Raji (cell line): Measurements from ENCODE around the gene PODNL1.

Source experiments
- POLR2A ChIP-seq: IDR thresholded peaks from 2 replicates; pipeline ENCODE4 v1.6.1; 2011; ENCODE audit warnings: low read depth, low read length, control low read depth; ENCODE audit not compliant: insufficient read depth

PODNL1 gene

DNA sequence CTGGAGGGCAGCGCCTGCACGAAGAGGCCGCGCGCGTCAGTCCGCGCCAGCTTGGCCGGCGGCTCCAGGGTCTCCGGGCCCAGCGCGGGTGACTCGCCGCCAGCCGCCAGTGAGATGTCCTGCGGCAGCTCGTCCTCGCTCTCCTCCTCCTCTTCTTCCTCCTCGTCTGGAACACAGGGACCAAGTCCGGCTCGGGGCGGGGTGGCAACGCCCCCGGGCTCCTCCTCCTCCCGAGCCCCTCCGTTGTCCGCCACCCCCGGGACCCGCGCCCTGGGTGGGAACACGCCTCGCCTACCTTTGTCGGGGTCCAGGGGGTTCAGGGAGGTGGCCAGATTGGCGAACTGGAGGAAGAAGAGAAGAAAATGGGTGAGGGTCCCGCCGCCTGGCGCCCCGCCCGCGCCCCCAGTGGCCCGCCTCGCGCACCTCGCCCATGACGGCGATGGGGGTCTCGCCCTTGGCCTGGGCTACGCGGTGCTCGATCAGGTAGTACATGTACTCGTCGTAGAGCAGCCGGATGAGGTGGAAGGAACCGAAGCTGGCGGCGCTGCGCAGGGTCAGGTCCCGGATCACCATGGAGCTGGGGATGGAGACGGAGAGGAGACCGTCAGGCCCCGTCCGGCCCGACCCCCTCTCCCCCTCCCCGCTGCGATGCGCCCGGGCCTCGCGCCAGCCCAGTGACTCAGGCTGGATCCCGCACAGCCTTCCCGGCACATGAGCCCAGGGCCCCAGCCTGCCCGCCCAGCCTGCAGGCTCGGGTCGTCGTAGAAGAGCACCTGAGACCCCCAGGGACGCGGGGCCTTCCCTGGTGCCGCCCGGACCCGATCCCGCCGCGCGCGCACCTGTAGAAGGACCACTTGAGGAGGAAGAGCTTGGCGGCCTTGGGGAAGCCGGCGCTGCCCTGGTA lies 24.7 kb upstream of the PODNL1 start:
- no peak for TF ChIP-seq POLR2A

DNA sequence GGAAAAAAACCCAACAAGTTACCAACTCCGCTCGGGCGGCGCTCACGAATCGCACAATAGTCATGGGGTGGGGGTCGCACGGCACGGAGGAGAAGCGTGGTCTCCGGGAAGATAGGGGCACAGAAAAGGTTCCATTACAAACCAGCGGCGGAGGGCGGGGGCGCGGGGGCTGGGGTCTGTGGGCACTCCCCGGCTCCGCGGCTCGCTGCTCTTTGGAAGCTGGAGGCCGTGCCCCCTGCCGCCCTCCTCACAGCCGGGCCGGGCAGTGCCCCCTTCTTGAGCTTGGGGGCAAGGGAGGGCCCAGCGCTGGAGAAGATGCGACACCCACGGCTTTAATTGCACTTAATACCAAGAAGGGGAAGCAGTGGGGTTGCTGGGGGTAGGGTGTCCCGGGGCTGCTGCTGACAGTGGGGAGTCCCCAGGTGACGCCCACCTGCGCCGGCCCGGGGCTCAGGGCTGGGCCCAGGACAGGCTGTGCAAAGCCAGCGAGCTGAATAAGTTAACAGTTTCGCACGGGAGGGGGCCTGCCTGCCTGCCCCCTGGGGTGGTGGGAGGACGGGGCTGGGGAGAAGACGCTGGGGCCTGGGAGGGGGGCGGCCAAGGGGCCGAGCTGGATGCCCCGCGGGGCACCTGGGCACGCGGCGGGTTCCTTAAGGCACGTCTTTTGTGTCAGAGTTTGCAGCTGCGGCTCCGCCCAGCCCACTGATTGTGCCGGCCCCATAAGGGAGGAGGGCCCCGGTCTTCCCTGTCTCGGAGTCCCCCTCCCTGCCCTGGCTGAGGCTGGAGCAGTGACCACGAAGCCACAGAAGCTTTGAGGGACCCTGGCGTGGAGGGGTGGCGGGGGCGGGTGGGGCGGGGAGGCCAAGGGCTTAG lies 23.8 kb upstream of the PODNL1 start:
- no peak for TF ChIP-seq POLR2A

DNA sequence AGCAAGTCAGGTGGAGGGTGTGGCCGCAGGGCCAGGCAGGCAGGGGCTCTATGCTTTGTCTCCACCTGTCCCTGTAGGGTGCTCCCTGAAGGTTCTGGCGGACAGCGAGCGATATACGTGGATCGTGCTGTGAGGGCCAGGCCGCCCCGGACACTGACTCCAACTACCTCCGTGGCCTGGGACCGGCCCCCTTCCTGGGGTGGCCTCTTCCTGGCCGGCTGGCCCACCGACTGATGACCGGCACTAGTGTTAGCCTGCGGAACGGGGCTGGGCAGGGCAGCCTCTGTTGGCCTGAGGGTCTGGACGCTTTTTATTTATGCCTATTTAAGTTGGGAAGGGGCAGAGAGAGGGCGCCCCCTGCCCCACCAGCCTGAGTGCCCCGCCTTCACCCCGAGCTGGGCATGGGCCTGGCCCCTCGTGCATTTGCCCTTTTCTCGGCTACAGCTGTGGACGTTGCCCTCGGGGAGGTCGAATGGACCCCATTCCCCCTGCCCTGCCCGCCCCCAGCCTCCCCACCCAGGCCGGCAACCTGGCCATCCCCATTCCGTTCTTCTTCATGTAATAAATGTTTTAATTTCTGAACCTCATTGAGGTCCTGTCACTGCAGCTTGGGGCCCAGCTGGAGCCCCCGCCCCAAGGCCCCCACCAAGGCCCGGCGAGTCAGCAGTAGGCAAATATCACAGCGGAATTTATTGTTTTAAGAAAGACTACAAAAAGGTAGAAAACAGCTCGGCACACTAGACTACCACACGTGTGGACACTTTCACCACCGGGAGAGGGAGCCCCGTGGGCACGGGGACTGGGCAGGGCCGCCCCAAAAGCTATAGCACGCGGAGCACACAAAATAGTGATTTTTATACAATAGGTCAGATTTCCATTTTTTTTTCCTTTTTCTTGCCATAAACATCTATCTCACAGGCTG lies 22.9 kb upstream of the PODNL1 start:
- TF ChIP-seq POLR2A: no peak

- no peak for TF ChIP-seq POLR2A
Observed at GRCh38 chr19:13959962-13960862, 22.0 kb upstream of the PODNL1 start.

DNA sequence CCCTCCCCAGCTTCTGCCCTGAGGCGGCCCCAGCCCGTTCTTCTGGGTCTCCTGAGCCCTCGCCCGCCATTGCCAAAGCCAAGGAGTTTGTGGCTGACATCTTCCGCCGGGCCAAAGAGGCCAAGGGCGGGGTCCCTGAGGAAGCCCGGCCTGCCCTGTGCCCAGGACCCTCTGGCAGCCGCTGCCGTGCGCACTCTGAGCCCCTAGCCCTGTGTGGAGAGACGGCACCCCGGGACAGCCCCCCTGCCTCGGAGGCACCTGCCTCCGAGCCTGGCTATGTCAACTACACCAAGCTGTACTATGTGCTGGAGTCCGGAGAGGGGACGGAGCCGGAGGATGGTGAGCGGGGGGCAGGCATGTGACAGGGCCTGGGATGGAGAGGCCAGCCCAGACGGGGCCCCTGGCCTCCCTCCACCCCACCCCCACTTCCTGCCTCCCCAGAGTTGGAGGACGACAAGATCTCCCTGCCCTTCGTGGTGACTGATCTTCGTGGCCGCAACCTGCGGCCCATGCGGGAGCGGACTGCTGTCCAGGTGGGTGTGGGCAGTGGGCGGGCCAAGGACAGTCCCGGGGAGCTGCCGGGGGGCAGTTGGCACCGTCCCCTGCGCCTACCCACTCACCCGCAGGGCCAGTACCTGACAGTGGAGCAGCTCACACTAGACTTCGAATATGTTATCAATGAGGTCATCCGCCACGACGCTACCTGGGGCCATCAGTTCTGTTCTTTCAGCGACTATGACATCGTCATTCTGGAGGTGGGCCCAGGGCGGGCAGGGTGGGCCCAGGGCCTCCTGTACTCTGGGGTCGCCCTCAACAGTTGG lies 21.1 kb upstream of the PODNL1 start:
- TF ChIP-seq POLR2A: no peak

- no peak for TF ChIP-seq POLR2A
Observed at GRCh38 chr19:13958043-13958442, 19.8 kb upstream of the PODNL1 start.

- no peak for TF ChIP-seq POLR2A
Observed at GRCh38 chr19:13957051-13957450, 18.8 kb upstream of the PODNL1 start.

DNA sequence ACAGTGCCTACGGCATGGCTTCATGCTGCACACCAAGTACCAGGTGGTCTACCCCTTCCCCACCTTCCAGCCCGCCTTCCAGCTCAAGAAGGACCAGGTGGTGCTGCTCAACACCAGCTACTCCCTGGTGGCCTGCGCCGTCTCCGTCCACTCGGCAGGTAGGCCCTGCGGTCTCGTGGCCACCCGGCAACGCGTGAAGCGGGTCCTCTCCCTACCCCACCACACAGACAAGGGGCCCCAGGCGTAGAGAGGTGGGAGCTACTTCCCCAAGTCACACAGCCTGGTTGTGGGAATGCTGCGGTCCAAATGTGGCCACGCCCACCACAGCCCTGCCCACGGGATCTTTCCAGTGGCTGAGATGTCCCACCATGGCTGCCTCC lies 18.1 kb upstream of the PODNL1 start:
- no peak for TF ChIP-seq POLR2A

- no peak for TF ChIP-seq POLR2A
Observed at GRCh38 chr19:13955662-13956364, 17.6 kb upstream of the PODNL1 start.

DNA sequence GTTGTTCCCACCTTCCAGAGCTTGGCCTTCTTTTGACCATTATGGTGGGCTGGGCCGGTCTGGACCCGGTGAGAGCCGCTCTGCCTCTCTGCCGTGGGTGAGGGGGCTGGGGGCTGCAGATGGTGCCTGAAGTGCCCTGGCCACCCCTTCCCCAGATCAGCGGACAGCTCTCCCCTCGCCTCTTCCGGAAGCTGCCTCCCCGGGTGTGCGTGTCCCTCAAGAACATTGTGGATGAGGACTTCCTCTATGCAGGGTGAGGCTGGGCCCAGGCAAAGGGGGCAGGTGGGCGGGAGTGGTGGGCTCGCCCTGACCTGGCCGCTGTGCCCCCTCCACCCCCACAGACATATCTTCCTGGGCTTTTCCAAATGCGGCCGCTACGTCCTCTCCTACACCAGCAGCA lies 16.0 kb upstream of the PODNL1 start:
- no peak for TF ChIP-seq POLR2A

GRCh38 chr19:13952931-13953531 lies 14.8 kb upstream of the PODNL1 start:
- TF ChIP-seq POLR2A: no peak
